ENCODE data around the gene KIF26A. TPM values are rescaled to one million over a fixed set of nuclear protein-coding genes. Genes with fewer than 3 reads are reported as not detected.

KIF26A gene
- total and polyA plus RNA-seq, 2 of the 4 experiments (the other 2 are of a cell fraction) = not detected

DNA sequence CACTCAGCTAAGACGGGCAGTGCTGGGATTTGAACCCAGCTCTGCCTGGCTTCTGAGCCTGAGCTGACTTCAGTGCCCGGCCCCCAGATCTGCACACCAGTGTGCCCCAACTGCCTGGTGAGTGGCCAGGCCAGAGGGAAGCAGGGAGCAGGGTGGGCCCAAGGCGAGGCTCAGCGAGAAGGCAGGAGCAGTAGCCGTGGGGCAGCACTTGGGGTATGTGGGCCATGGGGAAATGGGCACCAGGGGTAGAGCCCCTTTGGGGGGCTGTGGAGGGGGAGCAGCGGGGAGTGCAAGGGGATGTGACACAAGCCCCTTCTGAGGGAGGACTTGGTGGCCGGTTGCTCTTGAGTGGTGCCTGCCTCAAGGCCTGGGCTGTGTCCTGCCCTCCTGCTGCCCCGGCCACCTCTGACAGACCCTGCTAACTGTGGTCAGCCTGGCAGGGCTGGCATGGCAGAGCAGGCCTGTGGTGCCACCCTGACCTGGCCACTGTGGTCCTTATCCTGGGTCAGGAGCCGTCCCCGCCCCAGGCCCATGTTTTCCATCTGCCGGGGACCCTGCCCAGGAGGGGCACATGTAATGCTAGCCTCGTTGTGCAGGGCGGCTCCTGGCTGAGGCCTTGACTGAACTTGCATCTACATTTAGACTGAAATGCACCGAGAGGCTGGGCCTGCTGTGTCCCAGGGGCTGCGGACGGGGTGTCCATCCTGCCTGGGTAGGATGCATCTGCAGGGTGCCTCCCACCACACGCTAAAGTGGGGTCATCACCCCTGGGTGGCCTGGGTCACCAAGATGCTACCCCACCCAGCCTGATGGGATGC lies 90.5 kb downstream of the KIF26A start:
- Histone ChIP-seq H2AK9ac (replicated peaks; ENCODE audit: low read depth, low read length, poor library complexity) (no peak overlapping the region), H2BK5ac (ENCODE audit: low read depth, low read length, poor library complexity, severe bottlenecking) (no peak overlapping the region), H3K36me3 (ENCODE audit: control insufficient read depth, insufficient read depth, low read length) (no peaks in the 10 kb centered on the region), H3K18ac (ENCODE audit: low read depth, low read length) (no peak overlapping the region), H2AK5ac (ENCODE audit: low read depth, low read length) (no peak overlapping the region), H3K4me3 (ENCODE audit: insufficient read depth, low read depth, low read length) (no peak overlapping the region), H3K4ac (ENCODE audit: low read depth, low read length) (no peak overlapping the region), H4K91ac (ENCODE audit: insufficient read depth, low read depth, low read length) (no peak overlapping the region), H3K9ac (ENCODE audit: low read depth, low read length) (no peak overlapping the region), H3K23ac (ENCODE audit: low read depth, low read length) (no peak overlapping the region), H2BK15ac (ENCODE audit: low read depth, low read length) (no peak overlapping the region), H4K20me1 (ENCODE audit: insufficient read depth, low read length) (no peaks in the 10 kb centered on the region), H3K9me1 (ENCODE audit: insufficient read depth, low read length) (no peaks in the 10 kb centered on the region), H3K27me3 (ENCODE audit: control insufficient read depth, insufficient read depth, low read length) (no peaks in the 10 kb centered on the region), H2AFZ (replicated peaks; ENCODE audit: low read length, poor library complexity) (no peak overlapping the region), H3K14ac (replicated peaks; ENCODE audit: low read depth, low read length) (no peak overlapping the region), H3K56ac (ENCODE audit: extremely low read depth, insufficient read depth, low read length) (no peak overlapping the region), H2BK20ac (ENCODE audit: low read depth, low read length) (no peak overlapping the region), H2BK120ac (ENCODE audit: low read depth, low read length) (no peak overlapping the region), H3K79me1 (ENCODE audit: low read depth in 1 of 2, low read length in 2 of 2) (no peaks in the 10 kb centered on the region), H3K9me3 (ENCODE audit: control insufficient read depth, insufficient read depth, low read length) (peaks cover 65% of the 10 kb centered on the region), H4K8ac (ENCODE audit: low read depth in 2 of 2, low read length in 2 of 2) (no peak overlapping the region), H3K27ac (ENCODE audit: insufficient read depth, low read length) (no peak overlapping the region), H4K5ac (ENCODE audit: low read depth, low read length) (no peak overlapping the region), H3K4me1 (ENCODE audit: control insufficient read depth, insufficient read depth, low read length) (no peaks in the 10 kb centered on the region), H3K4me2 (ENCODE audit: low read depth, low read length) (no peak overlapping the region)
- no peak for ATAC-seq (ENCODE audit: low read depth)
- 67% methylated on average over 11 of the region's 17 CpGs; no CpG with 5 or more reads in 1 of the 2 experiments for WGBS, 2 experiments (ENCODE audit: extremely low coverage in 2 of 2, insufficient read length in 1 of 2)
- no TSS peak for BruUV-seq (replicated peaks)
- POLR2A ChIA-PET (ENCODE audit: unreplicated experiment) = no interaction called here
- DNase-seq = no peak
- CTCF ChIA-PET = no interaction called here
- TF ChIP-seq, protein P1, sequence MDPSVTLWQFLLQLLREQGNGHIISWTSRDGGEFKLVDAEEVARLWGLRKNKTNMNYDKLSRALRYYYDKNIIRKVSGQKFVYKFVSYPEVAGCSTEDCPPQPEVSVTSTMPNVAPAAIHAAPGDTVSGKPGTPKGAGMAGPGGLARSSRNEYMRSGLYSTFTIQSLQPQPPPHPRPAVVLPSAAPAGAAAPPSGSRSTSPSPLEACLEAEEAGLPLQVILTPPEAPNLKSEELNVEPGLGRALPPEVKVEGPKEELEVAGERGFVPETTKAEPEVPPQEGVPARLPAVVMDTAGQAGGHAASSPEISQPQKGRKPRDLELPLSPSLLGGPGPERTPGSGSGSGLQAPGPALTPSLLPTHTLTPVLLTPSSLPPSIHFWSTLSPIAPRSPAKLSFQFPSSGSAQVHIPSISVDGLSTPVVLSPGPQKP (IDR thresholded peaks at IDR 0.05; ENCODE audit: borderline replicate concordance, low read depth, low read length) = no peak
- TF ChIP-seq RFX5 (IDR thresholded peaks at IDR 0.05; ENCODE audit: low read depth, low read length) (no peak), NFE2L2 (IDR thresholded peaks at IDR 0.05; ENCODE audit: low read depth, low read length) (no peak), MAFK (IDR thresholded peaks at IDR 0.05; ENCODE audit: low read depth, low read length) (no peak), CEBPB (IDR thresholded peaks at IDR 0.05; ENCODE audit: low read depth, low read length) (no peak), SMC3 (IDR thresholded peaks at IDR 0.05; ENCODE audit: low read depth, low read length) (no peak), BHLHE40 (IDR thresholded peaks at IDR 0.05; ENCODE audit: low read depth, low read length) (no peak), MXI1 (IDR thresholded peaks at IDR 0.05; ENCODE audit: borderline replicate concordance, low read depth, low read length) (no peak), CHD1 (IDR thresholded peaks at IDR 0.05; ENCODE audit: low read depth, low read length) (no peak), FOS (IDR thresholded peaks at IDR 0.05; ENCODE audit: low read depth, low read length) (no peak), RAD21 (IDR thresholded peaks at IDR 0.05; ENCODE audit: low read length) (no peak), RCOR1 (IDR thresholded peaks at IDR 0.05; ENCODE audit: insufficient replicate concordance, low read length) (no peak), POLR2A (IDR thresholded peaks at IDR 0.05; ENCODE audit: low read depth, low read length) (no peak), MAZ (IDR thresholded peaks at IDR 0.05; ENCODE audit: borderline replicate concordance, low read depth, low read length) (no peak)
- TF ChIP-seq, protein P2, sequence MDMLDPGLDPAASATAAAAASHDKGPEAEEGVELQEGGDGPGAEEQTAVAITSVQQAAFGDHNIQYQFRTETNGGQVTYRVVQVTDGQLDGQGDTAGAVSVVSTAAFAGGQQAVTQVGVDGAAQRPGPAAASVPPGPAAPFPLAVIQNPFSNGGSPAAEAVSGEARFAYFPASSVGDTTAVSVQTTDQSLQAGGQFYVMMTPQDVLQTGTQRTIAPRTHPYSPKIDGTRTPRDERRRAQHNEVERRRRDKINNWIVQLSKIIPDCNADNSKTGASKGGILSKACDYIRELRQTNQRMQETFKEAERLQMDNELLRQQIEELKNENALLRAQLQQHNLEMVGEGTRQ (IDR thresholded peaks at IDR 0.05; ENCODE audit: low read depth, low read length) = no peak
- TF ChIP-seq, protein P3, sequence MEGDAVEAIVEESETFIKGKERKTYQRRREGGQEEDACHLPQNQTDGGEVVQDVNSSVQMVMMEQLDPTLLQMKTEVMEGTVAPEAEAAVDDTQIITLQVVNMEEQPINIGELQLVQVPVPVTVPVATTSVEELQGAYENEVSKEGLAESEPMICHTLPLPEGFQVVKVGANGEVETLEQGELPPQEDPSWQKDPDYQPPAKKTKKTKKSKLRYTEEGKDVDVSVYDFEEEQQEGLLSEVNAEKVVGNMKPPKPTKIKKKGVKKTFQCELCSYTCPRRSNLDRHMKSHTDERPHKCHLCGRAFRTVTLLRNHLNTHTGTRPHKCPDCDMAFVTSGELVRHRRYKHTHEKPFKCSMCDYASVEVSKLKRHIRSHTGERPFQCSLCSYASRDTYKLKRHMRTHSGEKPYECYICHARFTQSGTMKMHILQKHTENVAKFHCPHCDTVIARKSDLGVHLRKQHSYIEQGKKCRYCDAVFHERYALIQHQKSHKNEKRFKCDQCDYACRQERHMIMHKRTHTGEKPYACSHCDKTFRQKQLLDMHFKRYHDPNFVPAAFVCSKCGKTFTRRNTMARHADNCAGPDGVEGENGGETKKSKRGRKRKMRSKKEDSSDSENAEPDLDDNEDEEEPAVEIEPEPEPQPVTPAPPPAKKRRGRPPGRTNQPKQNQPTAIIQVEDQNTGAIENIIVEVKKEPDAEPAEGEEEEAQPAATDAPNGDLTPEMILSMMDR (conservative IDR thresholded peaks at IDR 0.05; ENCODE audit: low read depth, low read length) = no peak
- dilution Hi-C loops (cut with HindIII; ENCODE audit: low sequenced_read_pairs, unreplicated experiment) = no loop called here
- intact Hi-C loops (cut with micrococcal nuclease) = no loop called here
- in situ Hi-C loops (cut with MboI; ENCODE audit: low sequenced_read_pairs) = no loop called here

Data from IMR-90 (cell line).